GM12865 (cell line): ENCODE results near the gene CREB5.

Experiments
- DNase-seq: peaks from one replicate; pipeline ENCODE4 v3.0.0; 2010; ENCODE audit warnings: low read depth
- H3K4me3 ChIP-seq: 2 replicates; pipeline ENCODE4 v1.5.1; 2011; ENCODE audit warnings: mild to moderate bottlenecking, low read depth, low read length, control low read depth
- CTCF ChIP-seq: IDR thresholded peaks from 2 replicates; pipeline ENCODE4 v1.5.1; 2011; ENCODE audit warnings: low read length, control low read depth, low read depth, inconsistent platforms; ENCODE audit not compliant: insufficient read depth; ENCODE audit errors: missing control alignments

Gene CREB5

GRCh38 chr7:28376634-28377033 lies 35.7 kb upstream of the CREB5 start:
- no peak for TF ChIP-seq CTCF
- no peak for DNase-seq
- H3K4me3 ChIP-seq: no peak overlapping the region

- H3K4me3 ChIP-seq: no peak overlapping the region
- no peak for TF ChIP-seq CTCF
- DNase-seq: no peak
These were observed 33.7 kb upstream of the CREB5 start for GRCh38 chr7:28378574-28379149.

- TF ChIP-seq CTCF: no peak
- H3K4me3 ChIP-seq: no peak overlapping the region
- DNase-seq: no peak
These were observed 30.9 kb upstream of the CREB5 start for GRCh38 chr7:28381466-28381865.

- no peak overlapping the region for H3K4me3 ChIP-seq
- peak; percentile 23 for DNase-seq
- no peak for TF ChIP-seq CTCF
These were observed 30.2 kb upstream of the CREB5 start for GRCh38 chr7:28382144-28382543.

- no peak for TF ChIP-seq CTCF
- DNase-seq: no peak
- no peak overlapping the region for H3K4me3 ChIP-seq
These were observed 28.3 kb upstream of the CREB5 start for GRCh38 chr7:28383975-28384374.

GRCh38 chr7:28389504-28390395 lies 22.6 kb upstream of the CREB5 start:
- peak; percentile 76 for DNase-seq
- H3K4me3 ChIP-seq: no peak overlapping the region
- TF ChIP-seq CTCF: peak; percentile 59

- DNase-seq: no peak
- H3K4me3 ChIP-seq: no peak overlapping the region
- no peak for TF ChIP-seq CTCF
These were observed 21.9 kb upstream of the CREB5 start for GRCh38 chr7:28390426-28390825.
